Activated CD4-positive, alpha-beta T cell treated with anti-CD3 and anti-CD28 coated beads, Interleukin-2, amount 10 ng/mL, durations not matched to agents 24 days and 14 days (primary cell): Measurements from ENCODE around the gene NAAA. TPM values are rescaled to one million over a fixed set of nuclear protein-coding genes. Genes with fewer than 3 reads are reported as not detected.

Experiments
- DNase-seq: peaks from one replicate; pipeline ENCODE4 v3.0.0; 2022
- H3K27ac Mint-ChIP-seq: one replicate; pipeline ENCODE4 v1.8.0; 2022; ENCODE audit warnings: mild to moderate bottlenecking, mixed read lengths
- H3K27me3 Mint-ChIP-seq: one replicate; pipeline ENCODE4 v1.8.0; 2022; ENCODE audit warnings: mixed read lengths
- H3K36me3 Mint-ChIP-seq: one replicate; pipeline ENCODE4 v1.8.0; 2022; ENCODE audit warnings: low read depth, mild to moderate bottlenecking, mixed read lengths
- H3K4me1 Mint-ChIP-seq: one replicate; pipeline ENCODE4 v1.8.0; 2021; ENCODE audit warnings: mixed read lengths
- H3K4me3 Mint-ChIP-seq: one replicate; pipeline ENCODE4 v1.8.0; 2022; ENCODE audit warnings: mild to moderate bottlenecking, moderate library complexity, mixed read lengths
- H3K9me3 Mint-ChIP-seq: one replicate; pipeline ENCODE4 v1.8.0; 2021; ENCODE audit warnings: mixed read lengths
- intact Hi-C: fragments of 100-400 bp; cut with micrococcal nuclease; formaldehyde crosslinking; loops from one replicate; pipeline ENCODE4 v1.15.1; 2023
- total RNA-seq: library from RNA; stranded (reverse); gene quantifications from 2 replicates; pipeline ENCODE4 v1.2.3, GENCODE V29; 2022

The NAAA gene
- total RNA-seq, 1 donor from 2014 or later, result 31.9 TPM

GRCh38 chr4:75907966-75908365, 32.8 kb downstream of the NAAA start:
- Mint-ChIP-seq H3K27ac (no peak overlapping the region), H3K4me3 (no peak overlapping the region), H3K9me3 (peaks cover 4% of the 10 kb centered on the region), H3K27me3 (peaks cover 2% of the 10 kb centered on the region), H3K4me1 (no peaks in the 10 kb centered on the region), H3K36me3 (peaks cover 4% of the 10 kb centered on the region)
- intact Hi-C loops, result no loop called here
- no peak for DNase-seq

DNA sequence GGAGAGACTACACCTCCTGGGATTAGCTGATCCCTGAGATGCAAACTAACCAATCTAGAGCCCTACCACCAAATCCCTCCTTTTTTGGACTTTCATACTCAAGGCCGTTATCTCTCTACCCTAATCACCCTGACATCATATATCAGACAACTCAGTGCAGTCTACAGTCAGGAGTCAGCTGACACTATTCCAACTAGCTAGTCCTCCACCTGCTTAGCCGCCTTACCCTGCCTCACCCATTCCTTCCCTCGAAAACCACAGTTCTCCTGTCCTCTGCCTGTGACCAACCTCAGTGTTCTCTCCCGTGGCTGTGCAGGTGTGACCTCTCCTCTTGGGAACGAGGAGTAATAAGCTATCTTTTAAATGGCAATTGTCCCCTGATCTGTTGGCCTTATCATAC, 36.7 kb downstream of the NAAA start:
- no peaks in the 10 kb centered on the region for H3K4me1 Mint-ChIP-seq
- no peak overlapping the region for H3K4me3 Mint-ChIP-seq
- no peaks in the 10 kb centered on the region for H3K9me3 Mint-ChIP-seq
- no peaks in the 10 kb centered on the region for H3K36me3 Mint-ChIP-seq
- no peak for DNase-seq
- no peak overlapping the region for H3K27ac Mint-ChIP-seq
- intact Hi-C loops, result no loop called here
- H3K27me3 Mint-ChIP-seq, result peaks cover 15% of the 10 kb centered on the region

GRCh38 chr4:75902352-75902751, 38.5 kb downstream of the NAAA start, which contains the start of gene PPEF2:
Gene PPEF2, minus strand, starts transcription at chr4:75902452. Its CDS starts 6,127 bp downstream, at chr4:75896325.
- Mint-ChIP-seq H3K4me3 (no peak within 1 kb of the TSS), H3K9me3 (no peaks in the 10 kb centered on the region), H3K27me3 (peaks cover 21% of the 10 kb centered on the region), H3K4me1 (no peaks in the 10 kb centered on the region), H3K27ac (no peak within 1 kb of the TSS), H3K36me3 (no peaks in the 10 kb centered on the region)
- no peak for DNase-seq
- intact Hi-C loops, result no loop called here

- Mint-ChIP-seq H3K27ac (no peak overlapping the region), H3K4me1 (no peaks in the 10 kb centered on the region), H3K9me3 (no peaks in the 10 kb centered on the region), H3K27me3 (peaks cover 21% of the 10 kb centered on the region), H3K4me3 (no peak overlapping the region), H3K36me3 (no peaks in the 10 kb centered on the region)
- intact Hi-C loops, result loop anchor here (5.0 kb wide), 1 partner anchor 169 kb away; no protein-coding TSS in a partner anchor
- DNase-seq, result no peak
Observed at GRCh38 chr4:75898536-75898935, 42.3 kb downstream of the NAAA start.

DNA sequence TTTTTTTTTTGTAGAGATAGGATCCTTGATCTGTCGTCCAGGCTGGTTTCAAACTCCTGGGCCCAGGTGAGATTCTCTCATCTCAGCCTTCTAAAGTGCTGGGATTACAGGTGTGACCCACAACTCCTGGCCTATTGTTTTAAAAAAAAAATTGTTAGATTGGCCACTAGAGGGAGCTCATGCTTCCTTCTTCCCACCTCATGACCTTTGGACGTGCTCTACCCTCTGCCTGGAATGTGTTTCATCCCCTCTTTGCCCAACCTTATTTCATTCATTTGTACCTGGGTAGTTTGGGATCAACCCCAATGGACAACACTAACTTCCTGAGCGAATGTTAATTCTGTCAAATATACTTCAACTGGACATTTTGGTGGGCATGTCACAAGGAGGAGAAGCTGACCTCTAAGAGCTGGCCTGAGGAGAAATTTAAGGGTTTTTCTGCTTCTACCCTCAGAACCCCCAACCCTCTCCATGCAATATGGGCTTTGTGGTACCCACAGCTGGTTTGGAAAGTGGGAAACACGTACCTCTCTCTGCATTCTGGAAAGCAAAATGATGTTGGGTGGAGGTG, 45.0 kb downstream of the NAAA start:
- Mint-ChIP-seq H3K4me3 (no peak overlapping the region), H3K9me3 (no peaks in the 10 kb centered on the region), H3K4me1 (no peaks in the 10 kb centered on the region), H3K27ac (no peak overlapping the region), H3K27me3 (peaks cover 16% of the 10 kb centered on the region), H3K36me3 (no peaks in the 10 kb centered on the region)
- DNase-seq, result peak; percentile 70
- intact Hi-C loops, result loop anchor here (5.0 kb wide), 1 partner anchor 171 kb away; no protein-coding TSS in a partner anchor

DNA sequence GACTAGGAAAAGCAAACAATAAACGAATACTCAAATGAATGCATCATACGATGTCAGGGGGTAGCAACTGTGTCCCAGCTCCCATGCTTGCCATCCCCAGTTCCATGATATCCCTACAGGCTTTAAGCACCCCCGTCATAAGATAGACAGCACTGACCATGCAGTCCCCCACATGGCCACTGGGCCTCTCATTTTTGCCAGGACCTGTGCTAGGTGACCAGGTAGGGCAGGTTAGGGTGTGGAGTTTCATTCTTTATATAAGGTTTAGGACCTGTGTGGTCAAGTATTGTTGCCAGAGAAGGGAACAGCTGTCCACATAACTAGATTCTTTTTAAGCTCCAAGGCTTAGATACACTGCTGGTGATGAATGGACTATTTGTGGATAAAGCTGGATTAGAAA, 48.3 kb downstream of the NAAA start:
- Mint-ChIP-seq H3K9me3 (no peaks in the 10 kb centered on the region), H3K36me3 (no peaks in the 10 kb centered on the region), H3K4me3 (no peak overlapping the region), H3K27ac (no peak overlapping the region), H3K27me3 (peaks cover 7% of the 10 kb centered on the region), H3K4me1 (no peaks in the 10 kb centered on the region)
- no peak for DNase-seq
- intact Hi-C loops, result no loop called here

GRCh38 chr4:75891611-75892010, 49.2 kb downstream of the NAAA start:
- Mint-ChIP-seq H3K27ac (no peak overlapping the region), H3K36me3 (no peaks in the 10 kb centered on the region), H3K27me3 (peaks cover 7% of the 10 kb centered on the region), H3K4me3 (no peak overlapping the region), H3K4me1 (no peaks in the 10 kb centered on the region), H3K9me3 (no peaks in the 10 kb centered on the region)
- DNase-seq, result no peak
- intact Hi-C loops, result no loop called here

DNA sequence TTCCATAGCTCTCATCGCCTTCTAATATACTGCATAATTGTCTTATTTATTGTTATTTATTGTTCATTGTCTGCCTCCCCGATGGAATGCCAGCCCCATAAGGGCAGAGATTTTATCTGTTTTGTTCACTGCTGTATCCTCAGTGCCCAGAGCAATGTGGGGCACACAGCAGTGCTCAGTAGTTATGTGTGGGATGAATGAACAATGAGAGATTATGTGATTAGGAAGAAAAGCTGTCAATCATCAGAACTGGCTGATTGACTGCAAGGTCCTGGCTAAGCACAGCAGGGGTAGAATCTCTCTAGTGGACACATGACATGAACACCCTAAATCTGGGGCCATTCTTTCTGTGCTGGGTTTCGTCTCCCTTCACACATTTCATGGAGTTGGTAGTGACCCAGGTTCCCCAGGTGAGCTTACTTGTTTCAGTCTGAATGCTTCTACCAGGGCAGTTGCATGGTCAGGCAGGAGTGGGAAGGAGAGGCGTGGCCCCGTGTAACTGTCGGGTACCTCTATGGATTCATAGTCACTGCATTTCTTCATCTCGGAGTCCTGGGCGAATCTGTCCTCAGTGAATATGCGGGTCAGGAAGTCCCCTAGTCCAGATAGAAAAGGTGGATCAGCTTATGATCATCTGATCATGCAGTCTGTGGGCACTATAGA, 51.1 kb downstream of the NAAA start:
- Mint-ChIP-seq H3K9me3 (no peaks in the 10 kb centered on the region), H3K27me3 (peaks cover 7% of the 10 kb centered on the region), H3K4me1 (no peaks in the 10 kb centered on the region), H3K4me3 (no peak overlapping the region), H3K36me3 (no peaks in the 10 kb centered on the region), H3K27ac (no peak overlapping the region)
- intact Hi-C loops, result no loop called here
- no peak for DNase-seq

GRCh38 chr4:75886104-75886503, 54.7 kb downstream of the NAAA start:
- Mint-ChIP-seq H3K27ac (no peak overlapping the region), H3K9me3 (no peaks in the 10 kb centered on the region), H3K27me3 (peaks cover 4% of the 10 kb centered on the region), H3K4me3 (no peak overlapping the region), H3K36me3 (no peaks in the 10 kb centered on the region), H3K4me1 (no peaks in the 10 kb centered on the region)
- DNase-seq, result no peak
- intact Hi-C loops, result no loop called here

- DNase-seq, result no peak
- Mint-ChIP-seq H3K36me3 (no peaks in the 10 kb centered on the region), H3K9me3 (no peaks in the 10 kb centered on the region), H3K27ac (no peak overlapping the region), H3K27me3 (peaks cover 2% of the 10 kb centered on the region), H3K4me1 (no peaks in the 10 kb centered on the region), H3K4me3 (no peak overlapping the region)
- intact Hi-C loops, result no loop called here
Observed at GRCh38 chr4:75881476-75881875, 59.3 kb downstream of the NAAA start.

DNA sequence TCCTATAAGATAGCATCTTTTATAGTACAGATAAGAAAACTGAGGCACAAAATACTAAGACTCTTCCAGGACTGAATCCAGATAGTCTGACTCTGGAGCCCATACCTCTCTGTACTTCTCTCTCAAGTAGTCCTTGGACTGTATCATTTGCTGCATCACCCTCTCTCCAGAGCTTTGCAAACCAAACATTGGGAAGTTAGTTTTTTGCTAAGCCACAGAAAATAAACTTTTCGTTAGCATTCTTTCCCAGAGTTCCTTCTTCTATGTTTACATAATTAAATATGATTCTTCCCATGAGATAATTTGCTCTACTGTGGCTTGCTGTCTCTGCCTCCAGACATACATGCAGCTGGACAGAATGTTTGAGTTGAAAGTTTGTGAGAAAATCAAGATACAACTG, 60.5 kb downstream of the NAAA start:
- DNase-seq, result no peak
- Mint-ChIP-seq H3K9me3 (no peaks in the 10 kb centered on the region), H3K4me1 (no peaks in the 10 kb centered on the region), H3K4me3 (no peak overlapping the region), H3K27ac (no peak overlapping the region), H3K27me3 (peaks cover 2% of the 10 kb centered on the region), H3K36me3 (no peaks in the 10 kb centered on the region)
- intact Hi-C loops, result no loop called here

DNA sequence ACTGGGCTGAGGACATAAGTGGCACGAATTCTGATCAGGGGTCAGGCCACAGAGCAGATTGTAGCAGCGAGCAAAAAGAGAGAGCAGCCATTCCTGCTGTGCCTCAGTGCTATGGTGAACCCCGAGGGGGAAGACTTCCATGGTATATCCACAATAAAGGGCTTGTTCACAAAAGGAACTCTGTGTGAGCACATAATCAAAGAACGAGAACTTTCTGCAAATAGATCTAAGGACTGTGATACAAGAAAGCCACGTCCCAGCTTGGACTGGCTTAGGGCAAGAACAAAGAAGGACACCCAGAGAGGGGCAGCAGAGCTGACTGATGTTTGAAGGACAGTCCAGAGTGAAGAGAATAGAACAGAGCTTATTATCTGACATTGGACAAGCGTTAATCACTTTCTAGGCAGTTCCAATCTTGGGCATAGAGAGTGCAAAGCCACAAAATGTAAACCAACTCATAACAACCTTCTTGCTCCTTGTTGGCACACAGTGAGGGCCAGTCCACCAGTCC, 62.5 kb downstream of the NAAA start:
- no peaks in the 10 kb centered on the region for H3K36me3 Mint-ChIP-seq
- no peaks in the 10 kb centered on the region for H3K9me3 Mint-ChIP-seq
- H3K27me3 Mint-ChIP-seq, result peaks cover 2% of the 10 kb centered on the region
- no peak overlapping the region for H3K4me3 Mint-ChIP-seq
- intact Hi-C loops, result no loop called here
- no peak for DNase-seq
- H3K4me1 Mint-ChIP-seq, result no peaks in the 10 kb centered on the region
- no peak overlapping the region for H3K27ac Mint-ChIP-seq

DNA sequence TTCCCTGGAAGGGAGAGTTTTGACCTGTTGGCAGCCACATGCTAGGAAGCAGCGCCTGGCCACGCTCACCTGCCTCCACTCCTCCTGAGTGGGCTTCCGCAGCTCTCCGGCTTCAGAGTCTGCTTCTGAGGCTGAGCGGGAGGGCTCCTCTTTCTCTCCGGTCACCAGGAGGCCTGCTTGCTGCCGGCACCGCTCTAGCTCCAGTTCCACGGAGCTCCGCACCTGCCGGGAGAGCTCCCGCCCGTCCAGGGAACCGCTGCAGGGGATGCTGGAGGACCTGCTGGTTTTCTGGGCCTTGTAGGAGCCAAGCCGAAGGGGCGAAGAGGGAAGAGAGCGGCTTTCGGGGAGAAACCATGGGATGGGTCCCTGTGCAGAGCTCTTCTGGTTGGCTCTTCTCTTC, 64.6 kb downstream of the NAAA start:
- Mint-ChIP-seq H3K9me3 (no peaks in the 10 kb centered on the region), H3K4me3 (no peak overlapping the region), H3K36me3 (no peaks in the 10 kb centered on the region), H3K4me1 (no peaks in the 10 kb centered on the region), H3K27me3 (peaks cover 7% of the 10 kb centered on the region), H3K27ac (no peak overlapping the region)
- intact Hi-C loops, result no loop called here
- no peak for DNase-seq

GRCh38 chr4:75869100-75869499, 71.7 kb downstream of the NAAA start:
- peaks cover 16% of the 10 kb centered on the region for H3K27me3 Mint-ChIP-seq
- no peaks in the 10 kb centered on the region for H3K9me3 Mint-ChIP-seq
- intact Hi-C loops, result no loop called here
- H3K36me3 Mint-ChIP-seq, result no peaks in the 10 kb centered on the region
- no peaks in the 10 kb centered on the region for H3K4me1 Mint-ChIP-seq
- no peak overlapping the region for H3K4me3 Mint-ChIP-seq
- no peak overlapping the region for H3K27ac Mint-ChIP-seq
- DNase-seq, result no peak
